H1 (cell line): ENCODE results near the gene CPXM2.

Experiments used
- BRCA1 ChIP-seq: IDR thresholded peaks from 2 replicates; pipeline ENCODE4 v1.6.1; 2012; ENCODE audit warnings: low read depth, low read length, improper control_type of control experiment
- EZH2 ChIP-seq: fragments of 200-600 bp; sonication (generic); IDR thresholded peaks from 2 replicates; pipeline ENCODE4 v1.7.1; 2012; ENCODE audit warnings: low read depth, mild to moderate bottlenecking, moderate library complexity, low read length, inconsistent platforms; ENCODE audit not compliant: severe bottlenecking
- FOSL1 ChIP-seq: IDR thresholded peaks from 2 replicates; pipeline ENCODE4 v1.6.1; 2011; ENCODE audit warnings: mild to moderate bottlenecking, low read depth, low read length, moderate library complexity; ENCODE audit not compliant: insufficient read depth
- KDM1A ChIP-seq: fragments of 200-600, 300-600 bp; sonication (generic); IDR thresholded peaks from 2 replicates; pipeline ENCODE4 v1.7.1; 2016; ENCODE audit warnings: mild to moderate bottlenecking, low read length, borderline replicate concordance
- POLR2A ChIP-seq, 2 experiments: IDR thresholded peaks; 1 replicate in 1 of 2; 2 replicates in 1 of 2; pipeline ENCODE4 v1.6.1; 2011; ENCODE audit warnings: low read depth in 2 of 2, low read length in 2 of 2, mild to moderate bottlenecking in 2 of 2; ENCODE audit errors: control extremely low read depth in 1 of 2
- RNF2 ChIP-seq: fragments of 200-900, 300-1000 bp; sonication (generic); IDR thresholded peaks from 2 replicates; pipeline ENCODE4 v1.7.1; 2016; ENCODE audit warnings: borderline replicate concordance, low read depth, mild to moderate bottlenecking, antibody characterized with exemption, low read length; ENCODE audit not compliant: poor library complexity, severe bottlenecking; ENCODE audit errors: missing control alignments
- SAP30 ChIP-seq: fragments of 300-600 bp; sonication (generic); IDR thresholded peaks from 2 replicates; pipeline ENCODE4 v1.7.1; 2012; ENCODE audit warnings: low read length, moderate library complexity, mild to moderate bottlenecking, inconsistent platforms; ENCODE audit not compliant: insufficient read depth, insufficient replicate concordance
- SRF ChIP-seq: IDR thresholded peaks from 2 replicates; pipeline ENCODE4 v1.6.1; 2011; ENCODE audit warnings: mild to moderate bottlenecking, low read depth, low read length, moderate library complexity
- TAF1 ChIP-seq: IDR thresholded peaks from 2 replicates; pipeline ENCODE4 v1.6.1; 2011; ENCODE audit warnings: mild to moderate bottlenecking, low read depth, low read length
- YY1 ChIP-seq: IDR thresholded peaks from 2 replicates; pipeline ENCODE4 v1.6.1; 2011; ENCODE audit warnings: low read depth, mild to moderate bottlenecking, low read length
- TF ChIP-seq, protein P1 (sequence below), 3 experiments: IDR thresholded peaks; 1 replicate in 2 of 3; 2 replicates in 1 of 3; pipeline versions ENCODE4 v1.5.1 to v1.6.1; 2011; ENCODE audit warnings: low read length in 3 of 3, mild to moderate bottlenecking in 3 of 3, inconsistent platforms in 2 of 3, low read depth in 1 of 3, moderate library complexity in 1 of 3; ENCODE audit not compliant: insufficient read depth in 1 of 3; ENCODE audit errors: control extremely low read depth in 1 of 3

DNA sequence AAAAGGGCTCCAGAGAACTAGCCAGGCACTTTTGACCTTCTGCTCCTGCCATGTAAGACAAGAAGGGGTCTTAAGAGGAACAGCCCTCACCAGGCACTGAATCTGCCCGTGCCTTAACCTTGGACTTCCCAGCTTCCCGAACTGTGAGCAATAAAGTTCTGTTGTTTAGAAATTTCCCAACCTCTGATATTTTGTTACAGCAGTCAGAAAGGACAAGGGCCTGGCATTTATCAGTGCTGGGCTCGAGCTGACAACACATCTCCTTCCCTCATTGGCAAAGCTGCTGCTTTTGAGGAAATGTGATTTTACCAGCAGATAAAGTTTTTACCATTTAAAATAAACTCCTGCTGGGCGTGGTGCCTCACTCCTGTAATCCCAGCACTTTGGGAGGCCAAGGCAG is 122.0 kb downstream of the CPXM2 start:
- TF ChIP-seq FOSL1 = no peak
- no peak for TF ChIP-seq POLR2A (IDR thresholded peaks at IDR 0.05; ENCODE audit: control extremely low read depth in 1 of 2, low read depth in 2 of 2, low read length in 2 of 2)
- TF ChIP-seq KDM1A = no peak
- TF ChIP-seq, protein P1, sequence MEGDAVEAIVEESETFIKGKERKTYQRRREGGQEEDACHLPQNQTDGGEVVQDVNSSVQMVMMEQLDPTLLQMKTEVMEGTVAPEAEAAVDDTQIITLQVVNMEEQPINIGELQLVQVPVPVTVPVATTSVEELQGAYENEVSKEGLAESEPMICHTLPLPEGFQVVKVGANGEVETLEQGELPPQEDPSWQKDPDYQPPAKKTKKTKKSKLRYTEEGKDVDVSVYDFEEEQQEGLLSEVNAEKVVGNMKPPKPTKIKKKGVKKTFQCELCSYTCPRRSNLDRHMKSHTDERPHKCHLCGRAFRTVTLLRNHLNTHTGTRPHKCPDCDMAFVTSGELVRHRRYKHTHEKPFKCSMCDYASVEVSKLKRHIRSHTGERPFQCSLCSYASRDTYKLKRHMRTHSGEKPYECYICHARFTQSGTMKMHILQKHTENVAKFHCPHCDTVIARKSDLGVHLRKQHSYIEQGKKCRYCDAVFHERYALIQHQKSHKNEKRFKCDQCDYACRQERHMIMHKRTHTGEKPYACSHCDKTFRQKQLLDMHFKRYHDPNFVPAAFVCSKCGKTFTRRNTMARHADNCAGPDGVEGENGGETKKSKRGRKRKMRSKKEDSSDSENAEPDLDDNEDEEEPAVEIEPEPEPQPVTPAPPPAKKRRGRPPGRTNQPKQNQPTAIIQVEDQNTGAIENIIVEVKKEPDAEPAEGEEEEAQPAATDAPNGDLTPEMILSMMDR (IDR thresholded peaks at IDR 0.05; ENCODE audit: control extremely low read depth in 1 of 3, insufficient read depth in 1 of 3, low read depth in 1 of 3, low read length in 3 of 3) = no peak
- no peak for TF ChIP-seq EZH2
- no peak for TF ChIP-seq TAF1
- TF ChIP-seq YY1 = no peak
- TF ChIP-seq SRF = no peak
- no peak for TF ChIP-seq SAP30
- TF ChIP-seq RNF2 = no peak
- no peak for TF ChIP-seq BRCA1
